ENCODE results near the gene FSTL5. TPM values are rescaled to one million over a fixed set of nuclear protein-coding genes. Genes with fewer than 3 reads are reported as not detected.

The FSTL5 gene
- total and polyA plus RNA-seq, 2 donors (not counting 3 experiments of a cell fraction or from before 2014, with no cell fraction given): 1.3 to 1.9 TPM

DNA sequence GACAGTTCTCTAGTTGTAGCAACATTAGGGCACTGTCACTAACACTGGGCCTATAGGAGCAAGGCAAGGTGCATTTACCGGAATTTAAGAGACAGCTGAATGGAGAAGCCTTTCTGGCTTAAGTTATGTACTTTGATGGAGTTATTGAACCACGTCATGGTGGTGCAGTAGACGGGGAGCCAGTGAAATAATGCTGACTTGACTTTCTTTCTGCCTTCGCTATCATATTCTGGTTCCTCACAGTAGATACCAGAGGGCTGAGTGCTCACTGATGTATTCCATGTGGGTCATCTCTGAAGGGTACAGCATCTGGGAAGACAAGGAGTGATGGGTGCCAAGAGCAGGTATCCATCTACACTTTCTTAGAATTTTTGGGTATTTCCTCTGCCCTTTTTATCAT is 802.8 kb downstream of the FSTL5 start:
- Histone ChIP-seq H3K9ac (replicated peaks; ENCODE audit: extremely low read depth, insufficient read depth, low read length) (no peak overlapping the region), H3K27ac (ENCODE audit: insufficient read depth, low read depth, low read length) (no peak overlapping the region), H3K9me3 (replicated peaks; ENCODE audit: control insufficient read depth, insufficient read depth, low read length) (no peaks in the 10 kb centered on the region), H3K4me3 (replicated peaks in 1 of 3; ENCODE audit: insufficient read depth in 1 of 3, low read depth in 1 of 3, low read length in 3 of 3) (no peak overlapping the region), H4K20me1 (replicated peaks; ENCODE audit: control insufficient read depth, extremely low read depth, insufficient read depth, low read length) (no peaks in the 10 kb centered on the region), H3K4me2 (ENCODE audit: insufficient read depth, low read length) (no peak overlapping the region), H3K9me1 (replicated peaks; ENCODE audit: control insufficient read depth, extremely low read depth, insufficient read depth, low read length) (no peaks in the 10 kb centered on the region), H3K27me3 (ENCODE audit: control insufficient read depth in 2 of 2, insufficient read depth in 2 of 2, low read length in 2 of 2) (no peaks in the 10 kb centered on the region), H2AFZ (ENCODE audit: low read depth, low read length) (no peak overlapping the region), H3K79me2 (ENCODE audit: control insufficient read depth, insufficient read depth, low read length) (no peaks in the 10 kb centered on the region), H3K4me1 (ENCODE audit: control insufficient read depth, extremely low read depth, insufficient read depth, low read length) (no peaks in the 10 kb centered on the region), H3K36me3 (ENCODE audit: control insufficient read depth in 2 of 2, extremely low read depth in 1 of 2, insufficient read depth in 2 of 2, low read length in 2 of 2) (no peaks in the 10 kb centered on the region)
- ChIA-PET CTCF (no interaction called here), POLR2A (no interaction called here)
- FAIRE-seq: no peak
- no TSS peak for BruUV-seq (replicated peaks)
- TF ChIP-seq POLR2AphosphoS5 (IDR thresholded peaks at IDR 0.05; ENCODE audit: insufficient read depth, low read depth, low read length) (no peak), POLR2A (IDR thresholded peaks at IDR 0.05; ENCODE audit: low read depth, low read length) (no peak), JUN (IDR thresholded peaks at IDR 0.05; ENCODE audit: borderline replicate concordance, insufficient read depth, insufficient read length, low read depth) (no peak), FOS (IDR thresholded peaks at IDR 0.05; ENCODE audit: borderline replicate concordance, insufficient read depth, low read length) (no peak), GATA2 (IDR thresholded peaks at IDR 0.05; ENCODE audit: insufficient read depth, insufficient read length, low read depth, low read length) (no peak), EZH2 (IDR thresholded peaks at IDR 0.05; ENCODE audit: borderline replicate concordance, low read depth, low read length, severe bottlenecking) (no peak), MYC (IDR thresholded peaks at IDR 0.05; ENCODE audit: low read depth, low read length) (no peak)
- TF ChIP-seq, protein P1, sequence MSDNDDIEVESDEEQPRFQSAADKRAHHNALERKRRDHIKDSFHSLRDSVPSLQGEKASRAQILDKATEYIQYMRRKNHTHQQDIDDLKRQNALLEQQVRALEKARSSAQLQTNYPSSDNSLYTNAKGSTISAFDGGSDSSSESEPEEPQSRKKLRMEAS (IDR thresholded peaks at IDR 0.05; ENCODE audit: insufficient read depth, insufficient read length): no peak
- TF ChIP-seq, protein P2, sequence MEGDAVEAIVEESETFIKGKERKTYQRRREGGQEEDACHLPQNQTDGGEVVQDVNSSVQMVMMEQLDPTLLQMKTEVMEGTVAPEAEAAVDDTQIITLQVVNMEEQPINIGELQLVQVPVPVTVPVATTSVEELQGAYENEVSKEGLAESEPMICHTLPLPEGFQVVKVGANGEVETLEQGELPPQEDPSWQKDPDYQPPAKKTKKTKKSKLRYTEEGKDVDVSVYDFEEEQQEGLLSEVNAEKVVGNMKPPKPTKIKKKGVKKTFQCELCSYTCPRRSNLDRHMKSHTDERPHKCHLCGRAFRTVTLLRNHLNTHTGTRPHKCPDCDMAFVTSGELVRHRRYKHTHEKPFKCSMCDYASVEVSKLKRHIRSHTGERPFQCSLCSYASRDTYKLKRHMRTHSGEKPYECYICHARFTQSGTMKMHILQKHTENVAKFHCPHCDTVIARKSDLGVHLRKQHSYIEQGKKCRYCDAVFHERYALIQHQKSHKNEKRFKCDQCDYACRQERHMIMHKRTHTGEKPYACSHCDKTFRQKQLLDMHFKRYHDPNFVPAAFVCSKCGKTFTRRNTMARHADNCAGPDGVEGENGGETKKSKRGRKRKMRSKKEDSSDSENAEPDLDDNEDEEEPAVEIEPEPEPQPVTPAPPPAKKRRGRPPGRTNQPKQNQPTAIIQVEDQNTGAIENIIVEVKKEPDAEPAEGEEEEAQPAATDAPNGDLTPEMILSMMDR (IDR thresholded peaks at IDR 0.05; ENCODE audit: extremely low read depth in 1 of 2, insufficient read depth in 1 of 2, low read depth in 1 of 2, low read length in 2 of 2): no peak
- intact Hi-C loops (cut with micrococcal nuclease) (no loop called here), dilution Hi-C loops (cut with MboI; ENCODE audit: extremely low pct_ligation_motif_present, low sequenced_read_pairs) (no loop called here)
- DNase-seq (ENCODE audit: low read depth, low spot score): no peak

Measured in endothelial cell of umbilical vein (primary cell).